ENCODE results near the gene GALNT10.

GRCh38 chr5:154371687-154372086 lies 181.2 kb downstream of the GALNT10 start:
- no peak for TF ChIP-seq CTCF (IDR thresholded peaks at IDR 0.05)
- no peak for TF ChIP-seq POLR2A (IDR thresholded peaks at IDR 0.05)

All from body of pancreas (tissue), 4 donors.